ENCODE measurements around the gene RDH16.

The RDH16 gene, protein sequence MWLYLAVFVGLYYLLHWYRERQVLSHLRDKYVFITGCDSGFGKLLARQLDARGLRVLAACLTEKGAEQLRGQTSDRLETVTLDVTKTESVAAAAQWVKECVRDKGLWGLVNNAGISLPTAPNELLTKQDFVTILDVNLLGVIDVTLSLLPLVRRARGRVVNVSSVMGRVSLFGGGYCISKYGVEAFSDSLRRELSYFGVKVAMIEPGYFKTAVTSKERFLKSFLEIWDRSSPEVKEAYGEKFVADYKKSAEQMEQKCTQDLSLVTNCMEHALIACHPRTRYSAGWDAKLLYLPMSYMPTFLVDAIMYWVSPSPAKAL

GRCh38 chr12:56957229-56958052, at the start of gene RDH16:
TSS of gene RDH16 (minus strand) at chr12:56957608. CDS start at chr12:56957462, 146 bp downstream.
- no peak for DNase-seq (ENCODE audit: low read depth)

DNA sequence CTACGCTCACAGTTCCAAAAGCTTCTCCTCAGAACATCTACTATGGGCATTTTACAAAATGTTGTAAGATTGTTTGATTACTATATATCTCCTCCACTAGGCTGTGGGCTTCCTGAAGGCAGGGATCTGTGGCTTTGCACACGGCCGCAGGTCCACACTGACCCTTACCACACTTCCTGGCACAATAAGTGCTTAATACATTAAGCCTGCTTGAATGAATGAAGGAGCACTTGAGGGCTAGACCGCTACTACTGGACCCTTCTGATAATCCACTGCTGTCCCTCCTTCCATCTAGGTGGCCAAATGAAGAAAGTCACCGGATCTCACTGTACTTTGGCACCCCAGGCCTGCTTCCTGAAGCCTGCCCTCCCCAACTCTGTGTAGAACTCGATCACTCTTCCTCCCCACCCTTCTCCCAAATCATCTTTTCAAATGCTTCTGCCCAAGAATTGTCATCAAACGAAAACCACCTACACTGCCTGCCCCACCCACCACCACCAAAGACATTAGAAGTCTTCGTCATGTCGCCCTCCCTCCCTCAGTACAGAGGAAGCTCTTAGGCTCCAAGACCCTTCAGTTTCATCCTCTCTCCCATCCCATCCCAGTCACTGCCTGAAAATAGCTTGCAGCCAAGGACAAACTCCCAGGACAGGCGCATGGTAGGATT, 49.5 kb upstream of the RDH16 start:
- no peak for DNase-seq (ENCODE audit: low read depth)

GRCh38 chr12:57005980-57006808, 48.8 kb upstream of the RDH16 start, which contains the start of gene ZBTB39:
TSS of gene ZBTB39 (minus strand) at chr12:57006546. CDS start at chr12:57004917, 1,629 bp downstream.
- peak; percentile 54 for DNase-seq (ENCODE audit: low read depth)

DNA sequence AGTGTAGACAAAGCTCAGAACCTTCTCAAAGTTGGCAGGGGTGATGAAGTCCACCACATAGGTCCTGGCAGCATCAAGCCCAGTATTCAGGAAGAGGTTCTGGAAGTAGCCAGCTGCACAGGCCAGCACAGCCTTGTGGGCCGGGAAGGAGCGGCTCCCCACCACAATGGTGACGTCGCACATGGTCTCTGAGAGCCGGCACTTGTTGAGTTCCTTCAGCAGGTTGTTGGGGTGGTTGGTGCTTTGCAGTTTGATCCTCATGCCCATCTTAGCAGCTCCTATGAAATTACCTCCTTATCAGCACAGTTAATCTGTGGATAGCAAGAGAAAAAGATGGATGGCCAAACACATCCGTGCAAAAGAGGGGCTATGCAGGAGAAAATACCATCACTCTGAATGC, 47.2 kb upstream of the RDH16 start:
- no peak for DNase-seq (ENCODE audit: low read depth)

DNA sequence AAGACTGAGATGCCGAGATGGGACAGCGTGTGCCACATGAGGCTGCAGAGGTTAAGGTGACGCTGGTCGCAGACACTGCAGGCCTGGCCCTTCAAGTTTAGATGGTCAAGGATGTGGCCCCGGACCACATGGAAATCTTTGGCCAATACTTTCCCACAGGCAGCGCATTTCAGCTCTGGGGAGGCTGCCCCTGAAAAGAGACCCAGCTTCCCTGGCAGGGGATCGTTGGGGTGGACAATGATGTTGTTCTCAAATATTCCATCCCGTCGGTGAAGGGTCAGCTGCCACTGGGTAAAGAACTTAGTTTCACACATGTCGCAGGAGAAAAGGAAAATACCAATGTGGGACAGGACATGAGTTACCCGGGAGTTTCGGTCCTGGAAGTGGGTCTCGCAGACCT, 46.0 kb upstream of the RDH16 start:
- no peak for DNase-seq (ENCODE audit: low read depth)

DNA sequence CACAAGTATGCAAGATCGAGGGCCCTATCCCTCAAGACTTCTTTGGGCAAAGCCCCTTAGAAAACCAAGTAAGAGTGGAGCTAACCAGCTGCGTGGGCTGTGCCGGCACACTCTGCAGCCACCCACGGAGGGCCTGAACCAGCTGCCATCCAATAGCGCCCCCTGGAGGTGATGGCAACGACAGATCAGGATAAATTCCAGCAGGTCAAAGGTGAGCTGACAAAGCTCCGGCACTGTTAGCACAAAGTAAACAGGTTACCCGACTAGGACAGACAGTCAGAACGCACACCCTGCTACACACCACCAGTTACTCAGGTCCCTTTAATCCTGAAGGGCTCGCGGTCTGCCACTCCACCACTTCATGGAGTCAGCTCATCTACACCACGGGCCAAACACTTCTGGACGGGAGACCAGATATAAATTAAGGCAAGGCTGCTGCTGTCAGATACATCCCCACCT, 44.1 kb upstream of the RDH16 start:
- DNase-seq (ENCODE audit: low read depth): peak; percentile 64

DNA sequence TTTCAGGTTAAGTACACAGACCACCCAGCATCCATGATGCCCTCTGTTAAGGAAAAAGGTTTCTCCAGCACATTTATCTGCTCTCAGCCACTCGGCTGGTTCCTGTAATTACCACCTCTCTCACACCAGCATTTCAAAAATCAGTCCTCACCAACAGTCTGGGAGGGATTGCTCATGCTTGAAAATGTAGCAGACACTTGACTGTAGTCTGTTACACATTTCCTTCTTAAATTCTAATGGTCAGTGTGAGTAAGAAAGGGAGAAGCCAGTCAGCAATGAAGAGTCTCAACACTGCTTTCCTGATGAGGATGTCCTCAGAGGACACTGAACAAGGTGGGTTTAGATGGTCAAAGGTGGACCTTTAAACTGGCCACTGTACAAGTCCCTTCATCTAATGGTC, 43.0 kb upstream of the RDH16 start:
- DNase-seq (ENCODE audit: low read depth): no peak

DNA sequence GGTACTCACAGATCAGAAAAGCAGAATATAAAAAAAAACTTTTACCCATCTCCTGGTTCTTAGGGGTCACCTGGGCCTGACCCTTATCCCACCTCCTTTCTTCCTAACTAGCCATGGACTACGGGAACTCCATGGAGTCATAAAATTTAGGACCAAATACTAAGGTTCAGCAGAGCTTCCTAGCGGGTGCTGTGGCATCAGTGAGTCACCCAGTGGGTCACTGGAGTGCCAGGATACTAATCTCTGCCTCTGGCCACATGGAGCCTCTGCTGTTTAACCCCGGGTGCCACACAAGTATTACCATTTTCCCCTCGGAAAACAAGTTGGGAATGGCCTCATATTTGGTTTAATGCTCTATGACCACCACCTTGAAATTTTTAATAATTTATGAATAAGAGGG, 42.0 kb upstream of the RDH16 start:
- no peak for DNase-seq (ENCODE audit: low read depth)

- peak; percentile 22 for DNase-seq (ENCODE audit: low read depth)
These were observed 41.6 kb upstream of the RDH16 start for GRCh38 chr12:56998981-56999380.

DNA sequence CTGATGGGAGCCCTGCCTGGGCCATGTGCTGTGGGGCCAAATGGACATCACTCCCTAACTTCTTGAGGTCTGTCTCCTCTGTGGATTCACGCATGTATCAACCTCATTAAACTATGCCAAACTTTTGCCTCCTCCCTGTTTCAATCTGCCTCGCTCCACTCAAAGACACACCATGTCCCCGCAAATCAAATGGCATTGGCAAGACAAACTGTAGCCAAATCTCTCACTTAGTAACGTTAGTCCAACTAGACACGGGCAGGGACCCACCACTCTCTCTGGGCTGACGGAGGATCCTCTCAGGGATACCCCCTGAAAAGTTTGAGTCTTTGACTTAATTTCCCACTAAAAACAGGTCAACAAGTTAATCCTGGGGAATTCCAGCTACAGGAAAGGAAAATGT, 40.9 kb upstream of the RDH16 start:
- no peak for DNase-seq (ENCODE audit: low read depth)

- DNase-seq (ENCODE audit: low read depth): no peak
These were observed 39.6 kb upstream of the RDH16 start for GRCh38 chr12:56996793-56997545.

GRCh38 chr12:56995930-56996496, 38.6 kb upstream of the RDH16 start:
- no peak for DNase-seq (ENCODE audit: low read depth)

- DNase-seq (ENCODE audit: low read depth): no peak
These were observed 38.0 kb upstream of the RDH16 start for GRCh38 chr12:56995201-56995929.

DNA sequence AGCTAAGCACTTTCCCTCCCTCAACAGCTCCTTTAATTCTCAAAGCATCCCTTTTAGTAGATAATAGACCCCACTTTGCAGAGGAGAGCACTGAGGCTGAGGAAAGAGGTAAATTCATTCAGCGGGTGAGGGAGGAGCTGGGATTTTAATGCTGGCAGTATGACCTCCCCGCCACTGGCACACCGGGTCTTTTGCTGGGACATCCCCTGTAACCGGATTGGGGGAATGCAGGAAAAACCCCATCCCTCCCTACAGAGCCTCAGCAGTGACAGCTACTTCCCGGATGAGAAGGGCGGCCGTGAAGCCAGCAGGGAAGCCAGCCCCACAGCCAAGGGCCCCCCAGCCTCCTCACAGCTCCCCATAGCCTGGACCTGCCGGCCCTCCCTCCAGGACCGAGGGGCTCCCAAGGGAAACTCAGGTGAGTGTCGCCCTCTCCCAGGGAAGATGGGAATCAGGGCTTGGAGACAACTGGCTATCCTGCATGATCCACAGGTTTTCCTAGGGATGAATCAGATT, 36.9 kb upstream of the RDH16 start:
- DNase-seq (ENCODE audit: low read depth): no peak

GRCh38 chr12:56993346-56993745, 35.9 kb upstream of the RDH16 start:
- no peak for DNase-seq (ENCODE audit: low read depth)

DNA sequence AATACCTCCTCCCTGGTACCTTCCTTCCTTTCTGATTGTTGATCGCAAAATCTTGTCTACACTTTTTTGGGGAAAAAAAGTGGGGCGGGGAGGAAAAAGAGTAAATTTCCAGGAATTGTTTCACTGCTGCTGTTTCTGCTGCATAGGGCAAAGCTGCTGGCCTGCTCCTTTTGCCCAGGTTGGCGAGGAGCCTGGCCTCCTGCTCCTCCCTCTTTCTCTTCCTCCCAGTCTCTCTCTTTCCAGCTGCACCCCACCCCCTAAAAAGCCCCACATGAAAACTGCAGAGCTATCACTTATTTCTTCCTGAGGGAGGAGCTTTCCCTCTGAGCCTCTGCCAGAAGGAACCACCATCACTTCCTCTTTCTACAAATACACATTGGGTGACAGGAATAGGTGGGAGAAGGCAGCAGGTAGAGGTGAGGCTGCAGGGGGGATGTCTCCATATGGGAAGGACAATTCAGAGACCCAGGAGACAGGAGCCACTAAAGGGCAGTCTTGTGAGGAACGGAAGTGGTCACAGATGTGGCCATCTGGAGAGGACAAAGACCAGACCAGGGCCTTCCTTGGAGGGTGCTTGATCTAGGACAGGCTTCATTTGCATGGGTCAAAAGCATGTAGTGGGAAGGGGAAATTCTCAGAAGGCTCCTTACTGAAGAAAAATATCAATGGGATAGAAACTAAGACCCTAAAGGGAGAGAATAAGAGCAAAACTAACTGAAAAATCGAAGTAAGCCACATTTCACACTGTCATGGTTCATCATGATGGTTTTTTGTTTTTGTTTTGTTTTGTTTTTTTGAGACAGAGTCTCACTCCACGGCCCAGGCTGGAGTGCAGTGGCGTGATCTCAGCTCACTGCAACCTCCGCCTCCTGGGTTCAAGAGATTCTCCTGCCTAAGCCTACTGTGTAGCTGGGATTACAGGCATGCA, 34.2 kb upstream of the RDH16 start:
- DNase-seq (ENCODE audit: low read depth): no peak

- no peak for DNase-seq (ENCODE audit: low read depth)
These were observed 33.4 kb upstream of the RDH16 start for GRCh38 chr12:56990648-56991318.
